GM12878 (cell line): ENCODE measurements around the gene PALD1. TPM values are rescaled to one million over a fixed set of nuclear protein-coding genes. Genes with fewer than 3 reads are reported as not detected.

Experiments
- BACH1 ChIP-seq: fragments of 450-650 bp; IDR thresholded peaks from 2 replicates; pipeline ENCODE4 v1.6.1; 2017; ENCODE audit warnings: mild to moderate bottlenecking, borderline replicate concordance
- BCL3 ChIP-seq: IDR thresholded peaks from 2 replicates; pipeline ENCODE4 v1.6.1; 2011; ENCODE audit warnings: borderline replicate concordance, low read depth, mild to moderate bottlenecking, moderate library complexity, low read length; ENCODE audit not compliant: insufficient read depth, poor library complexity, severe bottlenecking
- CBFB ChIP-seq: IDR thresholded peaks from 2 replicates; pipeline ENCODE4 v1.6.1; 2016; ENCODE audit warnings: antibody characterized with exemption, low read depth
- CBX3 ChIP-seq: fragments of 200-600 bp; sonication (generic); IDR thresholded peaks from 2 replicates; pipeline ENCODE4 v1.6.1; 2016; ENCODE audit warnings: low read depth, borderline replicate concordance
- CEBPZ ChIP-seq: fragments of 150-350 bp; IDR thresholded peaks from 2 replicates; pipeline ENCODE4 v1.6.1; 2016; ENCODE audit warnings: low read depth, low read length
- EED ChIP-seq: sonication (generic); IDR thresholded peaks from 2 replicates; pipeline ENCODE4 v1.6.1; 2016; ENCODE audit warnings: antibody characterized with exemption, low read depth
- FOXM1 ChIP-seq: IDR thresholded peaks from 2 replicates; pipeline ENCODE4 v1.6.1; 2012; ENCODE audit warnings: low read depth, mild to moderate bottlenecking, inconsistent platforms, low read length, moderate library complexity
- IRF4 ChIP-seq: IDR thresholded peaks from 2 replicates; pipeline ENCODE4 v1.6.1; 2011; ENCODE audit warnings: low read depth, low read length
- MAX ChIP-seq: IDR thresholded peaks from 2 replicates; pipeline ENCODE4 v1.6.1; 2012; ENCODE audit warnings: low read depth, low read length, improper control_type of control experiment
- MEF2B ChIP-seq: fragments of 450-650 bp; IDR thresholded peaks from 2 replicates; pipeline ENCODE4 v1.6.1; 2018; ENCODE audit warnings: mild to moderate bottlenecking, moderate library complexity; ENCODE audit not compliant: partially characterized antibody, poor library complexity, severe bottlenecking
- NFIC ChIP-seq: IDR thresholded peaks from 2 replicates; pipeline ENCODE4 v1.6.1; 2012; ENCODE audit warnings: low read depth, mild to moderate bottlenecking, inconsistent platforms, low read length, moderate library complexity
- NFXL1 ChIP-seq: fragments of 450-650 bp; IDR thresholded peaks from 2 replicates; pipeline ENCODE4 v1.6.1; 2017; ENCODE audit warnings: antibody characterized with exemption, mild to moderate bottlenecking, borderline replicate concordance
- PAX5 ChIP-seq: IDR thresholded peaks from 2 replicates; pipeline ENCODE4 v1.6.1; 2011; ENCODE audit warnings: low read depth, low read length, borderline replicate concordance
- POU2F2 ChIP-seq: IDR thresholded peaks from 3 replicates; pipeline ENCODE4 v1.6.1; 2011; ENCODE audit warnings: low read depth, mild to moderate bottlenecking, low read length, borderline replicate concordance
- RELA ChIP-seq: fragments of 450-650 bp; IDR thresholded peaks from 2 replicates; pipeline ENCODE4 v1.8.0; 2014; ENCODE audit warnings: borderline replicate concordance; ENCODE audit not compliant: partially characterized antibody
- REST ChIP-seq: IDR thresholded peaks from 2 replicates; pipeline ENCODE4 v1.6.1; 2012; ENCODE audit warnings: mild to moderate bottlenecking, low read depth, low read length
- SMARCA5 ChIP-seq: fragments of 450-650 bp; IDR thresholded peaks from 2 replicates; pipeline ENCODE4 v1.6.1; 2017; ENCODE audit warnings: mild to moderate bottlenecking
- USF1 ChIP-seq: IDR thresholded peaks from 2 replicates; pipeline ENCODE4 v1.6.1; 2011; ENCODE audit warnings: borderline replicate concordance, low read depth, mild to moderate bottlenecking, moderate library complexity, mixed read lengths, low read length; ENCODE audit not compliant: insufficient read depth; ENCODE audit errors: extremely low read length
- YBX1 ChIP-seq: fragments of 450-650 bp; IDR thresholded peaks from 2 replicates; pipeline ENCODE4 v1.6.1; 2016; ENCODE audit warnings: antibody characterized with exemption
- ZBED1 ChIP-seq: IDR thresholded peaks from 2 replicates; pipeline ENCODE4 v1.6.1; 2016; ENCODE audit warnings: borderline replicate concordance
- ZNF207 ChIP-seq: fragments of 450-650 bp; IDR thresholded peaks from 2 replicates; pipeline ENCODE4 v1.6.1; 2014; ENCODE audit warnings: antibody characterized with exemption, mild to moderate bottlenecking, borderline replicate concordance
- polyA plus RNA-seq, 11 experiments: library from polyadenylated mRNA; depleted of rRNA in 4 of 11; unstranded in 6 of 11; stranded (reverse) in 5 of 11; fragments of >200 nt; fragmentation: Nextera tagmentation in 4 of 11; fragmentation: Illumina TruSeq in 1 of 11; extraction: Ambion mirVana in 4 of 11; extraction: Trizol in 1 of 11; gene quantifications; 1 replicate in 1 of 11; 2 replicates in 10 of 11; pipeline versions ENCODE4 v1.2.1 to v1.2.3, GENCODE V29; 2011 to 2016; ENCODE audit warnings: inconsistent platforms in 2 of 11, missing spikeins in 2 of 11, low read depth in 1 of 11
- total RNA-seq, 4 experiments: library from RNA; depleted of rRNA in 3 of 4; stranded (reverse); fragments of >200 nt in 3 of 4; fragmentation: Illumina TruSeq in 1 of 4; extraction: Trizol in 1 of 4; gene quantifications; 2 replicates each; pipeline versions ENCODE4 v1.2.1 to v1.2.3, GENCODE V29; 2013 to 2021

PALD1 gene
- total and polyA plus RNA-seq, 10 of the 15 experiments (the other 5 are each of a cell fraction or from before 2014, with no cell fraction given) = 0.43 to 20.9 (median 9.0) TPM

- TF ChIP-seq NFIC = 0 out of 2 replicates have a peak, but pooled peaks have one; percentile 24
- TF ChIP-seq BACH1 = peak; percentile 56; the same call in 1 of the 2 replicates
- TF ChIP-seq REST = no peak
- TF ChIP-seq FOXM1 = no peak
- TF ChIP-seq CBFB = peak; percentile 34; the same call in 1 of the 2 replicates
- no peak for TF ChIP-seq YBX1
- TF ChIP-seq CBX3 = no peak
- peak; percentile 93; the same call in 2 of the 3 replicates for TF ChIP-seq POU2F2
- TF ChIP-seq MEF2B = peak; percentile 83
- TF ChIP-seq EED = peak; percentile 80
- peak; percentile 70 for TF ChIP-seq BCL3
- TF ChIP-seq NFXL1 = no peak
- no peak for TF ChIP-seq SMARCA5
- no peak for TF ChIP-seq ZBED1
- TF ChIP-seq CEBPZ = no peak
- TF ChIP-seq ZNF207 = no peak
- TF ChIP-seq PAX5 = peak; percentile 37; the same call in 1 of the 2 replicates
- TF ChIP-seq IRF4 = peak; percentile 38; the same call in 1 of the 2 replicates
- peak; percentile 63 for TF ChIP-seq RELA
- peak; percentile 35; the same call in 1 of the 2 replicates for TF ChIP-seq MAX
- TF ChIP-seq USF1 = no peak
These were observed 35.3 kb downstream of the PALD1 start (continued) for GRCh38 chr10:70513848-70514309.
